MM.1S (cell line): ENCODE data around the gene PNKD.

ENCODE experiments used
- DNase-seq: peaks from one replicate; pipeline ENCODE4 v3.0.0-alpha.2; 2015
- H2AFZ ChIP-seq: fragments of 300-600 bp; sonication (generic); 2 replicates; pipeline ENCODE4 v1.6.0; 2016; ENCODE audit warnings: antibody characterized with exemption, low read length
- H3F3A ChIP-seq: fragments of 300-600 bp; sonication (generic); 2 replicates; pipeline ENCODE4 v1.6.1; 2016; ENCODE audit warnings: mild to moderate bottlenecking, antibody characterized with exemption, low read length, moderate library complexity, mixed read lengths; ENCODE audit not compliant: insufficient read depth
- H3K27ac ChIP-seq: fragments of 300-600 bp; sonication (generic); 2 replicates; pipeline ENCODE4 v1.5.1; 2016; ENCODE audit warnings: mild to moderate bottlenecking, low read length
- H3K27me3 ChIP-seq: fragments of 300-600 bp; sonication (generic); replicated peaks from 2 replicates; pipeline ENCODE4 v1.6.0; 2016; ENCODE audit warnings: low read length; ENCODE audit not compliant: insufficient read depth
- H3K36me3 ChIP-seq: fragments of 300-600 bp; sonication (generic); replicated peaks from 2 replicates; pipeline ENCODE4 v1.6.1; 2016; ENCODE audit warnings: mild to moderate bottlenecking, low read length, mixed read lengths; ENCODE audit not compliant: insufficient read depth
- H3K4me1 ChIP-seq: fragments of 300-600 bp; sonication (generic); 2 replicates; pipeline ENCODE4 v1.6.1; 2016; ENCODE audit warnings: low read length, mixed read lengths
- H3K4me2 ChIP-seq: fragments of 300-600 bp; sonication (generic); 2 replicates; pipeline ENCODE4 v1.6.0; 2016; ENCODE audit warnings: low read depth, low read length
- H3K4me3 ChIP-seq: fragments of 300-600 bp; sonication (generic); 2 replicates; pipeline ENCODE4 v1.5.1; 2016; ENCODE audit warnings: low read length, mixed read lengths
- H3K79me2 ChIP-seq: fragments of 300-600 bp; sonication (generic); 2 replicates; pipeline ENCODE4 v1.6.1; 2016; ENCODE audit warnings: mixed run types, low read length, mixed read lengths
- H3K9ac ChIP-seq: fragments of 300-600 bp; sonication (generic); 2 replicates; pipeline ENCODE4 v1.6.1; 2016; ENCODE audit warnings: low read length, mixed read lengths
- H3K9me2 ChIP-seq: fragments of 300-600 bp; sonication (generic); replicated peaks from 2 replicates; pipeline ENCODE4 v1.6.1; 2016; ENCODE audit warnings: mild to moderate bottlenecking, low read length, mixed read lengths; ENCODE audit not compliant: insufficient read depth
- H3K9me3 ChIP-seq: fragments of 300-600 bp; sonication (generic); replicated peaks from 2 replicates; pipeline ENCODE4 v1.6.1; 2016; ENCODE audit warnings: mild to moderate bottlenecking, low read length, mixed read lengths; ENCODE audit not compliant: insufficient read depth
- H4K20me1 ChIP-seq: fragments of 300-600 bp; sonication (generic); 2 replicates; pipeline ENCODE4 v1.6.1; 2016; ENCODE audit warnings: mild to moderate bottlenecking, low read length, moderate library complexity, mixed read lengths; ENCODE audit not compliant: insufficient read depth
- EZH2 ChIP-seq: fragments of 300-600 bp; sonication (generic); optimal IDR thresholded peaks from 2 replicates; pipeline ENCODE3; 2017; ENCODE audit warnings: low read depth, mild to moderate bottlenecking, antibody characterized with exemption, low read length, mixed read lengths
- EZH2phosphoT487 ChIP-seq: fragments of 300-600 bp; sonication (generic); IDR thresholded peaks from 2 replicates; pipeline ENCODE4 v1.6.1; 2018; ENCODE audit warnings: antibody characterized with exemption, low read length
- TF ChIP-seq, protein P1 (sequence below): fragments of 300-600 bp; sonication (generic); IDR thresholded peaks from 2 replicates; pipeline ENCODE4 v1.5.1; 2016; ENCODE audit warnings: antibody characterized with exemption, low read length, mixed read lengths

Gene PNKD

GRCh38 chr2:218267259-218267658 is 3.1 kb upstream of the PNKD start:
- Histone ChIP-seq H3K9ac (no peak overlapping the region), H3K27me3 (no peaks in the 10 kb centered on the region), H3K27ac (no peak overlapping the region), H3F3A (no peaks in the 10 kb centered on the region), H2AFZ (no peak overlapping the region), H4K20me1 (no peaks in the 10 kb centered on the region), H3K79me2 (peaks cover 38% of the 10 kb centered on the region), H3K9me3 (no peaks in the 10 kb centered on the region), H3K4me2 (no peak overlapping the region), H3K36me3 (no peaks in the 10 kb centered on the region), H3K9me2 (no peaks in the 10 kb centered on the region), H3K4me1 (peaks cover 6% of the 10 kb centered on the region; the same call in 1 of the 2 replicates), H3K4me3 (no peak overlapping the region)
- TF ChIP-seq EZH2 (no peak), EZH2phosphoT487 (no peak)
- TF ChIP-seq, protein P1, sequence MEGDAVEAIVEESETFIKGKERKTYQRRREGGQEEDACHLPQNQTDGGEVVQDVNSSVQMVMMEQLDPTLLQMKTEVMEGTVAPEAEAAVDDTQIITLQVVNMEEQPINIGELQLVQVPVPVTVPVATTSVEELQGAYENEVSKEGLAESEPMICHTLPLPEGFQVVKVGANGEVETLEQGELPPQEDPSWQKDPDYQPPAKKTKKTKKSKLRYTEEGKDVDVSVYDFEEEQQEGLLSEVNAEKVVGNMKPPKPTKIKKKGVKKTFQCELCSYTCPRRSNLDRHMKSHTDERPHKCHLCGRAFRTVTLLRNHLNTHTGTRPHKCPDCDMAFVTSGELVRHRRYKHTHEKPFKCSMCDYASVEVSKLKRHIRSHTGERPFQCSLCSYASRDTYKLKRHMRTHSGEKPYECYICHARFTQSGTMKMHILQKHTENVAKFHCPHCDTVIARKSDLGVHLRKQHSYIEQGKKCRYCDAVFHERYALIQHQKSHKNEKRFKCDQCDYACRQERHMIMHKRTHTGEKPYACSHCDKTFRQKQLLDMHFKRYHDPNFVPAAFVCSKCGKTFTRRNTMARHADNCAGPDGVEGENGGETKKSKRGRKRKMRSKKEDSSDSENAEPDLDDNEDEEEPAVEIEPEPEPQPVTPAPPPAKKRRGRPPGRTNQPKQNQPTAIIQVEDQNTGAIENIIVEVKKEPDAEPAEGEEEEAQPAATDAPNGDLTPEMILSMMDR, result no peak
- DNase-seq, result no peak

GRCh38 chr2:218270721-218271486 is 585 bp downstream of the PNKD start:
- Histone ChIP-seq H3K27ac (no peak overlapping the region), H4K20me1 (no peaks in the 10 kb centered on the region), H3K27me3 (no peaks in the 10 kb centered on the region), H3K4me3 (peak overlapping the region; percentile 91), H3K4me1 (peaks cover 3% of the 10 kb centered on the region; the same call in 1 of the 2 replicates), H3K9me3 (no peaks in the 10 kb centered on the region), H3K4me2 (peak overlapping the region; percentile 95), H3K9me2 (no peaks in the 10 kb centered on the region), H2AFZ (peak overlapping the region; percentile 73), H3F3A (no peaks in the 10 kb centered on the region; the same call in 1 of the 2 replicates), H3K36me3 (no peaks in the 10 kb centered on the region; the same call in 1 of the 2 replicates), H3K79me2 (peaks cover 49% of the 10 kb centered on the region), H3K9ac (peak overlapping the region; percentile 65; the same call in 1 of the 2 replicates)
- DNase-seq, result peak; percentile 26
- TF ChIP-seq EZH2, result no peak

DNA sequence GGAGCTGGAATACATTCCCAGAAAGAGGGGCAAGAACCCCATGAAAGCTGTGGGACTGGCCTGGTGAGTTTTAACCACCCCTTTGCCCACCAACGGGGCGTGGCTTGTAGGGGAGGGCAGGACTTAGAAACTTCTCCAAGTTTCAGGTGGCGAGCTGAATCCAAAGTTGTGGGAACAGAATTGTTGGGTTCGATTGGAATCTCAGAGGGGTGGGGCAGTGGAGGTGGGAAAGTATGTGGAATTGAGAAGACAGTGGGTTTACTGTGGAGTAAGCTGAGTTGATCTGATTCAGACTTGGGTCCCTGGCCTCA is 1.1 kb downstream of the PNKD start:
- no peaks in the 10 kb centered on the region; the same call in 1 of the 2 replicates for H3K36me3 ChIP-seq
- H3K9me2 ChIP-seq, result no peaks in the 10 kb centered on the region
- no peaks in the 10 kb centered on the region; the same call in 1 of the 2 replicates for H3F3A ChIP-seq
- H3K4me3 ChIP-seq, result peak overlapping the region; percentile 91
- no peaks in the 10 kb centered on the region for H4K20me1 ChIP-seq
- TF ChIP-seq, protein P1, result no peak
- TF ChIP-seq EZH2phosphoT487 (no peak), EZH2 (no peak)
- no peak for DNase-seq
- H2AFZ ChIP-seq, result no peak overlapping the region
- peak overlapping the region; percentile 65; the same call in 1 of the 2 replicates for H3K9ac ChIP-seq
- H3K4me2 ChIP-seq, result peak overlapping the region; percentile 95
- peaks cover 3% of the 10 kb centered on the region; the same call in 1 of the 2 replicates for H3K4me1 ChIP-seq
- H3K9me3 ChIP-seq, result no peaks in the 10 kb centered on the region
- H3K27ac ChIP-seq, result no peak overlapping the region
- H3K79me2 ChIP-seq, result peaks cover 49% of the 10 kb centered on the region
- H3K27me3 ChIP-seq, result no peaks in the 10 kb centered on the region
